ENCODE results near the gene ZBED1.

Gene ZBED1

DNA sequence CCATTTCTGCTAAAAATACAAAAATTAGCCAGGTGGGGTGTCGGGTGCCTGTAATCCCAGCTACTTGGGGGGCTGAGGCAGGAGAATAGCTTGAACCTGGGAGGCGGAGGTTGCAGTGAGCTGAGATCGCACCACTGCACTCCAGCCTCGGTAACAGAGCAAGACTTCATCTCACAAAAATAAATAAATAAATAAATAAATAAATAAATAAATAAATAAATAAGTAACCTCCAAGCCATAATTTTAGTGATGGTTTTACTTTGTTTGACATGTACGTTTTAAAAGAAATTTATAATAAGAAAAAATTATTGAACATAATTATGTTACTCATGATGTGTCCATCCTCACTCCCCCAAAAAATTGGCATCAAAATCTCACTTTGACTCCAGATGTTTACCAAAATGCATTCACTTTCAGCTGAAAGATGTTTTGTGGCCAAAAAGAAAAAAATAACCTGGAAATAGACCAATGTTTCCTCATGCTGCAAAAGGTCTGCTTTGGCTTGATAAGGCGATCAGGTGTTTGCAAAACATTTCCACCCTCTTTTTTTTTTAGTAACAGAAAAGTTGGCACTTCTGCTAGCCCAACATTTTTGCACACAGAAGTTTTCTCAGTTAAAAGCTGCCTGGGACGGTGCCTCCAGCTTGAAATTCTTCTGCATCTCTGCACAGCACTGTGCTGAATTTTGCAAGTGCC, 42.2 kb upstream of the ZBED1 start:
- no peak for DNase-seq (ENCODE audit: low read depth)
- H3K4me3 ChIP-seq (ENCODE audit: low read length), result no peak overlapping the region
- TF ChIP-seq, protein P1, sequence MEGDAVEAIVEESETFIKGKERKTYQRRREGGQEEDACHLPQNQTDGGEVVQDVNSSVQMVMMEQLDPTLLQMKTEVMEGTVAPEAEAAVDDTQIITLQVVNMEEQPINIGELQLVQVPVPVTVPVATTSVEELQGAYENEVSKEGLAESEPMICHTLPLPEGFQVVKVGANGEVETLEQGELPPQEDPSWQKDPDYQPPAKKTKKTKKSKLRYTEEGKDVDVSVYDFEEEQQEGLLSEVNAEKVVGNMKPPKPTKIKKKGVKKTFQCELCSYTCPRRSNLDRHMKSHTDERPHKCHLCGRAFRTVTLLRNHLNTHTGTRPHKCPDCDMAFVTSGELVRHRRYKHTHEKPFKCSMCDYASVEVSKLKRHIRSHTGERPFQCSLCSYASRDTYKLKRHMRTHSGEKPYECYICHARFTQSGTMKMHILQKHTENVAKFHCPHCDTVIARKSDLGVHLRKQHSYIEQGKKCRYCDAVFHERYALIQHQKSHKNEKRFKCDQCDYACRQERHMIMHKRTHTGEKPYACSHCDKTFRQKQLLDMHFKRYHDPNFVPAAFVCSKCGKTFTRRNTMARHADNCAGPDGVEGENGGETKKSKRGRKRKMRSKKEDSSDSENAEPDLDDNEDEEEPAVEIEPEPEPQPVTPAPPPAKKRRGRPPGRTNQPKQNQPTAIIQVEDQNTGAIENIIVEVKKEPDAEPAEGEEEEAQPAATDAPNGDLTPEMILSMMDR (conservative IDR thresholded peaks at IDR 0.05; ENCODE audit: low read depth, low read length), result no peak

DNA sequence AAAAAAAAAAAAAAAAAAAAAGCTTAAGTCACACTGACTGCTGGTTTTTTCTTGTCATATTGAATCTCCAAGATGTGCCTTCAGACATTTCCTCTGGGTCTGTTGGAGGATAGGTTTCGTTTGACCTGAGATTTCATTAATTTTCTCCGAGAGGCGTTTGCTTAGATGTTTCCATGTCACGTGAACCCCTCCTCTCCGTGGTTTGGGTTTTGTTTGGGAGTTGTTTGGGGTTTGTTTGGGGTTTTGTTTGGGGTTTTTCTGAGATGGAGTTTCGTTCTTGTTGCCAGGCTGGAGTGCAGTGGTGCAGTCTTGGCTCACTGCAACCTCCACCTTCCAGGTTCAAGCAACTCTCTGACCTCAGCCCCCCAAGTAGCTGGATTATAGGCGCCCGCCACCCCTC, 40.8 kb upstream of the ZBED1 start:
- TF ChIP-seq, protein P1 (conservative IDR thresholded peaks at IDR 0.05; ENCODE audit: low read depth, low read length), result no peak
- H3K4me3 ChIP-seq (ENCODE audit: low read length), result no peak overlapping the region
- DNase-seq (ENCODE audit: low read depth), result no peak

GRCh38 chrX:2540426-2540947, 39.7 kb upstream of the ZBED1 start:
- H3K4me3 ChIP-seq (ENCODE audit: low read length), result no peak overlapping the region
- no peak for DNase-seq (ENCODE audit: low read depth)
- TF ChIP-seq, protein P1 (conservative IDR thresholded peaks at IDR 0.05; ENCODE audit: low read depth, low read length), result no peak

DNA sequence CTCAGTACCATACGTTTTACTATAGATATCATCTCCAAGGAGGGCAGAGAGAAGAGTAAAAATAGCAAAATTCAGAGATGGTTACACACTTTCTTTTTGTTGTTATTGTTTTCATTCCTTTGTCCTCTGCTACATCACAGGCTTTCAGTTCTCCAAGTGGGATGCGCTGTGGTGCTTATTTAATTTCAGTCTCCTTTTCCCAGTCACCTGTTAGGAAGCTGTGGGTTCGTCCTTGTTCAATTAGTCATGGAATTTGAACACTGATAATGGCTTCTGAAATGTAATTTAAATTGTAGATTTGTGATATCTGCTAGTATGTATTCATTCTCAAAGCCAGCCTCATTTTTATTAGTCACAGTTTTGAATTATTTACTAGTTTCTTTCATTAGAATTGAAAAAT, 38.8 kb upstream of the ZBED1 start:
- DNase-seq (ENCODE audit: low read depth), result no peak
- H3K4me3 ChIP-seq (ENCODE audit: low read length), result no peak overlapping the region
- TF ChIP-seq, protein P1 (conservative IDR thresholded peaks at IDR 0.05; ENCODE audit: low read depth, low read length), result no peak

- no peak overlapping the region for H3K4me3 ChIP-seq (ENCODE audit: low read length)
- peak; percentile 1 for DNase-seq (ENCODE audit: low read depth)
- TF ChIP-seq, protein P1 (conservative IDR thresholded peaks at IDR 0.05; ENCODE audit: low read depth, low read length), result no peak
These were observed 37.4 kb upstream of the ZBED1 start for GRCh38 chrX:2538031-2538757.

DNA sequence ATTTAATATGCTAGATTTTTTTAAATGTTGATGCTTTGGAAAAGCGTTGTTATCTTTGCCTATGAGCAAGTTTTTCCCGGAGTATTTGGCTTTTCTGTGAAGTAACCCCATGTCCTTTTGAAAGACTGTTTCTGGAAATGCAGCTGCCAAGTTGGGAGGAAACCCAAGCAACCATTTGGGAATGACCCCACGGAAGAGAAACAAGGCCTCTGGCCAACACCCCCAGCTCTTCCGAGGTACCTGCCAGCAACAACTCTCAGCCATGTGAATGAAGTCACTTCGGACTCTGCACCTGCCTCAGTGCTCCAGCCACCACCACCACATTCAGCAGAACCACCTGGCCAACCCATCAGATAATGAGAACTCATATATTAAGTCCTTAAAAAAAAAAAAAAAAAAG, 36.2 kb upstream of the ZBED1 start:
- TF ChIP-seq, protein P1 (conservative IDR thresholded peaks at IDR 0.05; ENCODE audit: low read depth, low read length), result no peak
- H3K4me3 ChIP-seq (ENCODE audit: low read length), result no peak overlapping the region
- no peak for DNase-seq (ENCODE audit: low read depth)

All from retinal pigment epithelial cell (primary cell).